Smooth muscle cell (in vitro differentiated cells): Measurements from ENCODE around the gene OXT. TPM values are rescaled to one million over a fixed set of nuclear protein-coding genes. Genes with fewer than 3 reads are reported as not detected.

Source experiments
- DNase-seq: peaks from one replicate; lab custom pipeline; 2025; ENCODE audit not compliant: unreplicated experiment; lab: John Stamatoyannopoulos, UW
- H2AFZ ChIP-seq: fragments of 200-600 bp; sonication (generic); 2 replicates; pipeline ENCODE4 v1.6.0; 2016; ENCODE audit warnings: antibody characterized with exemption, low read depth, mild to moderate bottlenecking
- H3F3A ChIP-seq: fragments of 200-600 bp; sonication (generic); 2 replicates; pipeline ENCODE4 v1.6.0; 2017; ENCODE audit warnings: antibody characterized with exemption, low read depth
- H3K27ac ChIP-seq: fragments of 200-600 bp; sonication (generic); 2 replicates; pipeline ENCODE4 v1.5.1; 2016; ENCODE audit warnings: low read depth, mild to moderate bottlenecking
- H3K27me3 ChIP-seq: fragments of 200-600 bp; sonication (generic); 2 replicates; pipeline ENCODE4 v1.6.1; 2016; ENCODE audit warnings: low read depth, mild to moderate bottlenecking
- H3K36me3 ChIP-seq: fragments of 200-600 bp; sonication (generic); 2 replicates; pipeline ENCODE4 v1.5.1; 2016; ENCODE audit warnings: low read depth
- H3K4me1 ChIP-seq: fragments of 200-600 bp; sonication (generic); 2 replicates; pipeline ENCODE4 v1.5.1; 2016; ENCODE audit warnings: low read depth
- H3K4me2 ChIP-seq: fragments of 200-600 bp; sonication (generic); 2 replicates; pipeline ENCODE4 v1.6.0; 2016; ENCODE audit warnings: mild to moderate bottlenecking
- H3K4me3 ChIP-seq: fragments of 200-600 bp; sonication (generic); 2 replicates; pipeline ENCODE4 v1.5.1; 2016; ENCODE audit warnings: mild to moderate bottlenecking
- H3K79me2 ChIP-seq: fragments of 200-600 bp; sonication (generic); 2 replicates; pipeline ENCODE4 v1.6.0; 2016; ENCODE audit warnings: low read depth, mild to moderate bottlenecking
- H3K9ac ChIP-seq: fragments of 200-600 bp; sonication (generic); 2 replicates; pipeline ENCODE4 v1.6.0; 2016; ENCODE audit warnings: low read depth
- H3K9me3 ChIP-seq: fragments of 200-600 bp; sonication (generic); replicated peaks from 2 replicates; pipeline ENCODE4 v1.5.1; 2016; ENCODE audit warnings: low read depth
- H4K20me1 ChIP-seq: fragments of 200-600 bp; sonication (generic); 2 replicates; pipeline ENCODE4 v1.6.0; 2016; ENCODE audit warnings: low read depth
- WGBS: methylation state at CpG from one replicate; pipeline ENCODE4 v1.1.7; 2016; ENCODE audit warnings: low lambda C conversion rate; 5-methylcytosine and 5-hydroxymethylcytosine counted together
- polyA plus RNA-seq: library from polyadenylated mRNA; unstranded; fragments of >200 nt; fragmentation: Nextera tagmentation; extraction: Ambion mirVana; gene quantifications from 2 replicates; pipeline ENCODE4 v1.2.1, GENCODE V29; 2016
- total RNA-seq: library from RNA; depleted of rRNA; stranded (reverse); fragments of >200 nt; gene quantifications from 2 replicates; pipeline ENCODE4 v1.2.3, GENCODE V29; 2014
- TF ChIP-seq, protein P1 (sequence below): fragments of 200-600 bp; sonication (generic); IDR thresholded peaks from 2 replicates; pipeline ENCODE4 v1.5.1; 2017; ENCODE audit warnings: borderline replicate concordance, mild to moderate bottlenecking, antibody characterized with exemption; ENCODE audit not compliant: insufficient read depth, poor library complexity, severe bottlenecking

The OXT gene
- total and polyA plus RNA-seq, 2 experiments from 2014 or later = 2.8 TPM; not detected in 1

DNA sequence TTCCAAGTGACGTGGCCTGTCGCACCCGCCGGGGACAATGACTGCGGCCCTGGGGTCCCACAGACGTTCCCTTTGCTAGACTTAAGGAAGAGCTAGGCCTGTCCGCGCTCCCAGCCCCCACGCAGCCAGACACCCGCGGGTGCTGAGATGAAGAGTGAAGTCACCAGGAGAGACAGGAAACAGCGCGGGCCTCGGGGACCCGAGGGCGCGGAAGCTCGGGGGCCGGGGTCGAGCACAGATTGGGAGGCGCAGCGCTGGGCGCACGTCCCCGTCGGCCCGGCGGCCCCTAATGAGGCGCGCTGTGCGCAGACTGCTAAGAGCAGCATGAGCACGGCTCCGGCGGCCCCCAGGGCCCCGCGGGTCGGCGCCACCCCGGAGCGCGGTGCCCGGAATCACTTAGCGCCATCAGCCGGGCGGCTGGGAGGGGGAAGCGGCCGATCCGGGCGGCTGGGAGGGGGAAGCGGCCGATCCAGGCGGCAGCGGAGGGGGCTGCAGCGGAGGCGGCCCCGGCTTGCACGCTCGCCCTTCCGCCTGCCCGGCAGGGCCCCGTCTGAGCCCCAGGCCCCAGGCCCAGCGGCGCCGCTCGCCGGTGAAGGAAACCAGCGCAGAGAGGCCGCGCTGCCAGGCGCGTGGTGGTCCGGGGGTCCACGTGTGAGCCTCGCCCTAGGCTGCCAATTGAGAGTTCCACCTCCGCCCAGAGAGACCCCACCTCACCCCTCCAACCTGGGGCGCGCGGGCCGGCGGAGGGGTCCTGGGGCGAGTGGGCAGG is 21.4 kb downstream of the OXT start:
- WGBS = 40% methylated on average over 52 of the region's 81 CpGs
- Histone ChIP-seq H3K4me3 (peak overlapping the region; percentile 50), H4K20me1 (no peaks in the 10 kb centered on the region), H3F3A (no peaks in the 10 kb centered on the region), H3K9me3 (no peaks in the 10 kb centered on the region), H3K79me2 (no peaks in the 10 kb centered on the region), H3K27ac (no peak overlapping the region), H2AFZ (peak overlapping the region; percentile 94), H3K27me3 (no peaks in the 10 kb centered on the region), H3K4me1 (peaks cover 2% of the 10 kb centered on the region), H3K4me2 (peak overlapping the region; percentile 90), H3K36me3 (no peaks in the 10 kb centered on the region), H3K9ac (no peak overlapping the region)
- TF ChIP-seq, protein P1, sequence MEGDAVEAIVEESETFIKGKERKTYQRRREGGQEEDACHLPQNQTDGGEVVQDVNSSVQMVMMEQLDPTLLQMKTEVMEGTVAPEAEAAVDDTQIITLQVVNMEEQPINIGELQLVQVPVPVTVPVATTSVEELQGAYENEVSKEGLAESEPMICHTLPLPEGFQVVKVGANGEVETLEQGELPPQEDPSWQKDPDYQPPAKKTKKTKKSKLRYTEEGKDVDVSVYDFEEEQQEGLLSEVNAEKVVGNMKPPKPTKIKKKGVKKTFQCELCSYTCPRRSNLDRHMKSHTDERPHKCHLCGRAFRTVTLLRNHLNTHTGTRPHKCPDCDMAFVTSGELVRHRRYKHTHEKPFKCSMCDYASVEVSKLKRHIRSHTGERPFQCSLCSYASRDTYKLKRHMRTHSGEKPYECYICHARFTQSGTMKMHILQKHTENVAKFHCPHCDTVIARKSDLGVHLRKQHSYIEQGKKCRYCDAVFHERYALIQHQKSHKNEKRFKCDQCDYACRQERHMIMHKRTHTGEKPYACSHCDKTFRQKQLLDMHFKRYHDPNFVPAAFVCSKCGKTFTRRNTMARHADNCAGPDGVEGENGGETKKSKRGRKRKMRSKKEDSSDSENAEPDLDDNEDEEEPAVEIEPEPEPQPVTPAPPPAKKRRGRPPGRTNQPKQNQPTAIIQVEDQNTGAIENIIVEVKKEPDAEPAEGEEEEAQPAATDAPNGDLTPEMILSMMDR = no peak
- no peak for DNase-seq

DNA sequence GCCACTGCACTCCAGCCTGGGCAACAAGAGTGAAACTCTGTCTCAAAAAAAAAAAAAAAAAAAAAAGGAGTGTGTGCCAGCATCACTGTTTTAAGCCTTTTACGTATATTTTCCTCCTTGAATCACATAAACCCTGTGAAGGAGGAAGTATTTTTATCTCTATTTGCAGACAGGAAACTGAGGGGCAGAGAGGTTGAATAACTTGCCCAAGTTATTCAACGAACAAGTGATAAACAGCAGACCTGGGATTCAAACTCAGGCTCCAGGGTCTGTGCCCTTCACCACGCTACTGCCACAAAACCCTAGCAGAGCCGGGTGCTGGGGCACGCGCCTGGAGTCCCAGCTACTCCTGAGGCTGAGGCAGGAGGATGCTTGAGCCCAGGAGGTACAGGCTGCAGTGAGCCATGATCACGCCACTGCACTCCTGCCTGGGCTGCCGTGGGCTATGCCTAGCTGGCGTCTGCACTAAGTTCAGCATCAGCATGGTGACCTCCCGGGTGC is 22.5 kb downstream of the OXT start:
- Histone ChIP-seq H3K4me3 (no peak overlapping the region), H4K20me1 (no peaks in the 10 kb centered on the region), H3K9me3 (no peaks in the 10 kb centered on the region), H3K9ac (no peak overlapping the region), H2AFZ (no peak overlapping the region), H3K4me2 (no peak overlapping the region), H3F3A (no peaks in the 10 kb centered on the region), H3K4me1 (peaks cover 2% of the 10 kb centered on the region), H3K27ac (no peak overlapping the region), H3K36me3 (no peaks in the 10 kb centered on the region), H3K27me3 (no peaks in the 10 kb centered on the region), H3K79me2 (no peaks in the 10 kb centered on the region)
- TF ChIP-seq, protein P1 = no peak
- WGBS = 89% methylated on average over 10 of the region's 10 CpGs
- DNase-seq = no peak

DNA sequence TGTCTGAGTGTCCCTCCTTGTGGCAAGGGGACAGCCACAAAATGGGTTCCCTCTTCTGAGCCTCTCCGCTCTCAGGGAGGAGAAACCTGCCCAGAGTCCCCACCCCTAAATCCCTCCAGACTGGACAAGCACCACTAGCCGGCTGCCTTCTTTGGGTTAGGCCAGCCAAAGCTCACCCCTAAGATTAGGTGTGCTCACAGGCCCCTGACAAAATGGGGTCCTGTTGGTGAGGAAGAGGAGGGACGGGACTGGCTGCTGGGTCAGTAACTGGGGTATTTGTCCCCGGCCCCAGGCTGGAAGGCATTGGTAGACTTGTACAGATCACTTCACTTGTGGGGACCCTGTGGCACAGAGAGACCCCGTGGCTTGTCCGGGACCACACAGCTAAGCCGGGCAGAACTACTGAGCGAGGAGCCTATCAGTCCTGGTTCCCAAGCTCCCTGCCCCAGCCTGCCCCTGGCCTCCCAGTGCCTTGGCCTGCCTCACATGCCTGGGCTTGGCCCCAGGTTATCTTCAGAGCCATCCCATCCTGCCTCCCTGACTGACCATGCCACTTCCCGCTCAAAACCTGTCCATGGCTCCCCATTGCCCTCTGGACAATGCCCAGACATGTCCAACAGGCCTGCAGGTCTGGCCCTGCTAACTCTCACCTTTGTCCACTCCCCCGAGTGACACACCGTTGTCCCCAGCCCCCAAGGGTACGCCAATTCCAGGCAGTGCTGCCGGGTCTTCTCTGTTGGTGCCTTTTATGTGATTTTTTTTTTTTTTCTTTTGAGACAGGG is 23.6 kb downstream of the OXT start:
- Histone ChIP-seq H3K79me2 (no peaks in the 10 kb centered on the region), H3K4me2 (no peak overlapping the region), H3K36me3 (no peaks in the 10 kb centered on the region), H3K9ac (no peak overlapping the region), H3K27me3 (no peaks in the 10 kb centered on the region), H3K9me3 (no peaks in the 10 kb centered on the region), H3K27ac (no peak overlapping the region), H2AFZ (no peak overlapping the region), H3F3A (no peaks in the 10 kb centered on the region), H3K4me1 (peaks cover 2% of the 10 kb centered on the region), H4K20me1 (no peaks in the 10 kb centered on the region), H3K4me3 (no peak overlapping the region)
- no peak for DNase-seq
- TF ChIP-seq, protein P1 = no peak
- 92% methylated on average over 13 of the region's 13 CpGs for WGBS
